ENCODE data around the gene GMDS. TPM values are rescaled to one million over a fixed set of nuclear protein-coding genes. Genes with fewer than 3 reads are reported as not detected.
A peak's percentile ranks its signal among the peaks of the same experiment; 100 is the strongest.

Gene GMDS
- total and polyA plus RNA-seq, 2 of the 4 experiments (the other 2 are of a cell fraction): 7.3 to 21.9 TPM

GRCh38 chr6:1737463-1738311, 507.7 kb downstream of the GMDS start:
- Histone ChIP-seq H2AFZ (replicated peaks; ENCODE audit: low read length, poor library complexity) (no peak overlapping the region), H3K27me3 (ENCODE audit: control insufficient read depth, insufficient read depth, low read length) (no peaks in the 10 kb centered on the region), H3K79me1 (ENCODE audit: low read depth in 1 of 2, low read length in 2 of 2) (no peaks in the 10 kb centered on the region), H3K9ac (ENCODE audit: low read depth, low read length) (no peak overlapping the region), H2BK15ac (ENCODE audit: low read depth, low read length) (no peak overlapping the region; the same call in 2 of the 3 replicates), H3K56ac (ENCODE audit: extremely low read depth, insufficient read depth, low read length) (no peak overlapping the region), H3K4me2 (ENCODE audit: low read depth, low read length) (no peak overlapping the region), H2BK20ac (ENCODE audit: low read depth, low read length) (no peak overlapping the region), H4K20me1 (ENCODE audit: insufficient read depth, low read length) (no peaks in the 10 kb centered on the region), H3K4me3 (ENCODE audit: insufficient read depth, low read depth, low read length) (no peak overlapping the region), H3K4me1 (ENCODE audit: control insufficient read depth, insufficient read depth, low read length) (no peaks in the 10 kb centered on the region), H3K9me1 (ENCODE audit: insufficient read depth, low read length) (peaks cover 8% of the 10 kb centered on the region), H3K18ac (ENCODE audit: low read depth, low read length) (no peak overlapping the region), H2AK9ac (replicated peaks; ENCODE audit: low read depth, low read length, poor library complexity) (no peak overlapping the region), H3K14ac (replicated peaks; ENCODE audit: low read depth, low read length) (no peak overlapping the region; the same call in 1 of the 2 replicates), H3K27ac (ENCODE audit: insufficient read depth, low read length) (no peak overlapping the region), H4K8ac (ENCODE audit: low read depth in 2 of 2, low read length in 2 of 2) (no peak overlapping the region), H2BK5ac (ENCODE audit: low read depth, low read length, poor library complexity, severe bottlenecking) (peak overlapping the region; percentile 76), H4K5ac (ENCODE audit: low read depth, low read length) (no peak overlapping the region), H3K23ac (ENCODE audit: low read depth, low read length) (no peak overlapping the region), H2AK5ac (ENCODE audit: low read depth, low read length) (peak overlapping the region; percentile 18; the same call in 1 of the 2 replicates), H3K9me3 (ENCODE audit: control insufficient read depth, insufficient read depth, low read length) (no peaks in the 10 kb centered on the region), H3K36me3 (ENCODE audit: control insufficient read depth, insufficient read depth, low read length) (no peaks in the 10 kb centered on the region), H4K91ac (ENCODE audit: insufficient read depth, low read depth, low read length) (no peak overlapping the region), H3K4ac (ENCODE audit: low read depth, low read length) (no peak overlapping the region), H2BK120ac (ENCODE audit: low read depth, low read length) (no peak overlapping the region)
- in situ Hi-C loops (cut with MboI; ENCODE audit: low sequenced_read_pairs): no loop called here
- dilution Hi-C loops (cut with HindIII; ENCODE audit: low sequenced_read_pairs, unreplicated experiment): no loop called here
- TF ChIP-seq RCOR1 (IDR thresholded peaks at IDR 0.05; ENCODE audit: insufficient replicate concordance, low read length): no peak
- no peak for TF ChIP-seq FOS (IDR thresholded peaks at IDR 0.05; ENCODE audit: low read depth, low read length)
- TF ChIP-seq BHLHE40 (IDR thresholded peaks at IDR 0.05; ENCODE audit: low read depth, low read length): no peak
- BruUV-seq (replicated peaks): no TSS peak
- 94% methylated on average over 5 of the region's 6 CpGs; no CpG with 5 or more reads in 1 of the 2 experiments for WGBS, 2 experiments (ENCODE audit: extremely low coverage in 2 of 2, insufficient read length in 1 of 2)
- ChIA-PET POLR2A (ENCODE audit: unreplicated experiment) (no interaction called here), CTCF (interaction anchor here (0.5 kb wide), 1 partner anchor 10 kb away, joined by 3 read pairs; no protein-coding TSS in a partner anchor)
- intact Hi-C loops (cut with micrococcal nuclease): no loop called here
- ATAC-seq (ENCODE audit: low read depth): no peak
- DNase-seq: no peak
